Measurements from ENCODE around the gene HDLBP. TPM values are rescaled to one million over a fixed set of nuclear protein-coding genes. Genes with fewer than 3 reads are reported as not detected.

HDLBP gene
- total RNA-seq, 1 donor from 2014 or later, result 216 TPM

- TF ChIP-seq, protein P1, sequence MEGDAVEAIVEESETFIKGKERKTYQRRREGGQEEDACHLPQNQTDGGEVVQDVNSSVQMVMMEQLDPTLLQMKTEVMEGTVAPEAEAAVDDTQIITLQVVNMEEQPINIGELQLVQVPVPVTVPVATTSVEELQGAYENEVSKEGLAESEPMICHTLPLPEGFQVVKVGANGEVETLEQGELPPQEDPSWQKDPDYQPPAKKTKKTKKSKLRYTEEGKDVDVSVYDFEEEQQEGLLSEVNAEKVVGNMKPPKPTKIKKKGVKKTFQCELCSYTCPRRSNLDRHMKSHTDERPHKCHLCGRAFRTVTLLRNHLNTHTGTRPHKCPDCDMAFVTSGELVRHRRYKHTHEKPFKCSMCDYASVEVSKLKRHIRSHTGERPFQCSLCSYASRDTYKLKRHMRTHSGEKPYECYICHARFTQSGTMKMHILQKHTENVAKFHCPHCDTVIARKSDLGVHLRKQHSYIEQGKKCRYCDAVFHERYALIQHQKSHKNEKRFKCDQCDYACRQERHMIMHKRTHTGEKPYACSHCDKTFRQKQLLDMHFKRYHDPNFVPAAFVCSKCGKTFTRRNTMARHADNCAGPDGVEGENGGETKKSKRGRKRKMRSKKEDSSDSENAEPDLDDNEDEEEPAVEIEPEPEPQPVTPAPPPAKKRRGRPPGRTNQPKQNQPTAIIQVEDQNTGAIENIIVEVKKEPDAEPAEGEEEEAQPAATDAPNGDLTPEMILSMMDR (IDR thresholded peaks at IDR 0.05; ENCODE audit: partially characterized antibody, unreplicated experiment), result no peak
- peak; percentile 15 for DNase-seq
- H3K27ac Mint-ChIP-seq (ENCODE audit: unreplicated experiment), result no peak overlapping the region
Observed at GRCh38 chr2:241204490-241204889, 111.0 kb downstream of the HDLBP start.

GRCh38 chr2:241204010-241204384, 111.5 kb downstream of the HDLBP start:
- TF ChIP-seq, protein P1 (IDR thresholded peaks at IDR 0.05; ENCODE audit: partially characterized antibody, unreplicated experiment), result no peak
- Mint-ChIP-seq H3K27ac (ENCODE audit: unreplicated experiment) (no peak overlapping the region), H3K27me3 (ENCODE audit: unreplicated experiment) (peaks cover 3% of the 10 kb centered on the region), H3K9me3 (ENCODE audit: unreplicated experiment) (peaks cover 2% of the 10 kb centered on the region), H3K36me3 (ENCODE audit: unreplicated experiment) (peaks cover 4% of the 10 kb centered on the region), H3K4me1 (ENCODE audit: low read depth, unreplicated experiment) (no peaks in the 10 kb centered on the region), H3K4me3 (ENCODE audit: unreplicated experiment) (no peak overlapping the region)
- DNase-seq, result no peak

More at GRCh38 chr2:241204490-241204889, 111.0 kb downstream of the HDLBP start:
- Mint-ChIP-seq H3K9me3 (ENCODE audit: unreplicated experiment) (peaks cover 2% of the 10 kb centered on the region), H3K27me3 (ENCODE audit: unreplicated experiment) (peaks cover 3% of the 10 kb centered on the region), H3K4me1 (ENCODE audit: low read depth, unreplicated experiment) (no peaks in the 10 kb centered on the region), H3K36me3 (ENCODE audit: unreplicated experiment) (peaks cover 4% of the 10 kb centered on the region), H3K4me3 (ENCODE audit: unreplicated experiment) (no peak overlapping the region)

DNA sequence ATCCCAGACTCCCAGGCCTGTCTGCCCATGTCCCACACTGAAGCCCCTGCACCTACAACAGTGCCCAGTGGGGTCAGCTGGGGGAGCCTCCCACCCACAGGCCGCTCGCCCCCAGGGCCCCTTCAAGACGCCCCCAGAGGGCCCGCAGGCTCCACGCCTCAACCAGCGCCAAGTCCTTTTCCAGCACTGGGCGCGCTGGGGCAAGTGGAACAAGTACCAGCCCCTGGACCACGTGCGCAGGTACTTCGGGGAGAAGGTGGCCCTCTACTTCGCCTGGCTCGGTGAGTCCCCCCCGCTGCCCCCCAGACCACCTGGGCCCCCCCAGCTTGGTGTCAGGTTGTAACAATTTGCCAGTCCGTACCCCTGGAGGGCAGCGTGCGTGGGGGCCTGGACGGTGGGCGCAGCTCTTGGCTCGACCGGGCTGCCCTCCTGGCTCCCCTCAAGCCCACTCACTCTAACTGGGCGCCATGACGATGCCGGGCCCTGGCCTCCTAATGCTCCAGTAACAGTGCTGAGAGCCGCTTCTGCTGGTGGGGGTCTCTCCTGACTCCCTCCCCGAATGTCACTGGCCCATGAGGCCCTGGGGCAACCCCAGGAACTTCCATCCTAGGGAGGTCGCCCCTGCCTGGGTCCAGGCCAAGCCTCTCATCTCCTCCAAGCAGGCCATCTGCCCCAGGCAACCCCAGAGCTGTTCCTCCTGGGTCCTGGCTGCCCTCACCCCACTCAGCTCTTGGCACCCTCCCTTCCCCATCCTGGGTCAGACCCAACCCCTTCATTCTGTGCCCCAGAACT, 112.1 kb downstream of the HDLBP start:
- Mint-ChIP-seq H3K4me3 (ENCODE audit: unreplicated experiment) (no peak overlapping the region), H3K27me3 (ENCODE audit: unreplicated experiment) (no peaks in the 10 kb centered on the region), H3K36me3 (ENCODE audit: unreplicated experiment) (peaks cover 3% of the 10 kb centered on the region), H3K9me3 (ENCODE audit: unreplicated experiment) (peaks cover 2% of the 10 kb centered on the region), H3K27ac (ENCODE audit: unreplicated experiment) (no peak overlapping the region), H3K4me1 (ENCODE audit: low read depth, unreplicated experiment) (no peaks in the 10 kb centered on the region)
- DNase-seq, result no peak
- TF ChIP-seq, protein P1 (IDR thresholded peaks at IDR 0.05; ENCODE audit: partially characterized antibody, unreplicated experiment), result no peak

DNA sequence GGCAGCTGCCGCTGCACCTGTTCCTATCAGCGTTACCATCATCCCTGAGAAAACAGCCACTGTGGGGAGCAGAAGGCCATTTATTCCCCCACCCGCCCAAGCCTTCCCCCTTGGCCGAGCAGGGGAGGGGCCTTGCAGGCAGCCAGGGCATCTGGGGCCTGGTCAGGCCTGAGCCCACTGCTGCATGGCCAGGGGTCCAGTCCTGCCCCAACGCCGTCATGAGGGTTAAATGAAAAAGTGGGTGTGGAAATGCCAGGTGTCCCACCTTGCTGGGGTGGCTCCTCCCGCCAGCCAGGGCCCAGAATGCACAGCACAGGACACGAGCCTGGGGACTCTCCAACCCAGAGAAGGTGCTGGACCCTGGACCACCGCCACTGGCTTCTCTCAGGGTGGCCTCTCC, 112.8 kb downstream of the HDLBP start:
- H3K27me3 Mint-ChIP-seq (ENCODE audit: unreplicated experiment), result no peaks in the 10 kb centered on the region
- TF ChIP-seq, protein P1 (IDR thresholded peaks at IDR 0.05; ENCODE audit: partially characterized antibody, unreplicated experiment), result no peak
- no peak for DNase-seq
- H3K4me3 Mint-ChIP-seq (ENCODE audit: unreplicated experiment), result no peak overlapping the region
- no peaks in the 10 kb centered on the region for H3K9me3 Mint-ChIP-seq (ENCODE audit: unreplicated experiment)
- no peaks in the 10 kb centered on the region for H3K36me3 Mint-ChIP-seq (ENCODE audit: unreplicated experiment)
- no peak overlapping the region for H3K27ac Mint-ChIP-seq (ENCODE audit: unreplicated experiment)
- H3K4me1 Mint-ChIP-seq (ENCODE audit: low read depth, unreplicated experiment), result no peaks in the 10 kb centered on the region

GRCh38 chr2:241202268-241202585, 113.2 kb downstream of the HDLBP start:
- DNase-seq, result no peak
- H3K4me1 Mint-ChIP-seq (ENCODE audit: low read depth, unreplicated experiment), result no peaks in the 10 kb centered on the region
- no peak overlapping the region for H3K4me3 Mint-ChIP-seq (ENCODE audit: unreplicated experiment)
- H3K27ac Mint-ChIP-seq (ENCODE audit: unreplicated experiment), result no peak overlapping the region
- TF ChIP-seq, protein P1 (IDR thresholded peaks at IDR 0.05; ENCODE audit: partially characterized antibody, unreplicated experiment), result no peak
- no peaks in the 10 kb centered on the region for H3K27me3 Mint-ChIP-seq (ENCODE audit: unreplicated experiment)
- no peaks in the 10 kb centered on the region for H3K36me3 Mint-ChIP-seq (ENCODE audit: unreplicated experiment)
- no peaks in the 10 kb centered on the region for H3K9me3 Mint-ChIP-seq (ENCODE audit: unreplicated experiment)

All from glutamatergic neuron (in vitro differentiated cells).